Natural killer cell treated with Interleukin-12 subunit alpha and Interleukin-12 subunit beta and Interleukin-15 and Interleukin-18, amount 100 ng/mL, for 72 hours (primary cell): ENCODE measurements around the gene AGAP1. TPM values are rescaled to one million over a fixed set of nuclear protein-coding genes. Genes with fewer than 3 reads are reported as not detected.

ENCODE experiments used
- ATAC-seq, 2 donors: fragments of 150-1000 bp; cut with Tn5 transposase in 1 of 2; sonication (Bioruptor Pico), chemical (Tn5 transposase) in 1 of 2; 2 replicates each; pipeline ENCODE4 v1.10.0; 2021
- DNase-seq: peaks from one replicate; pipeline ENCODE4 v3.0.0; 2022; ENCODE audit warnings: low spot score
- H3K27ac Mint-ChIP-seq, 2 donors: 1 replicate in 1 of 2; 2 replicates in 1 of 2; pipeline ENCODE4 v1.8.0; 2022; ENCODE audit warnings: mixed read lengths in 2 of 2, mild to moderate bottlenecking in 1 of 2, moderate library complexity in 1 of 2
- H3K27me3 Mint-ChIP-seq, 2 donors: 1 replicate in 1 of 2; 2 replicates in 1 of 2; pipeline ENCODE4 v1.8.0; 2022; ENCODE audit warnings: mixed read lengths in 2 of 2
- H3K36me3 Mint-ChIP-seq: one replicate; pipeline ENCODE4 v1.8.0; 2022; ENCODE audit warnings: mixed read lengths
- H3K4me1 Mint-ChIP-seq, 2 donors: 1 replicate in 1 of 2; 2 replicates in 1 of 2; pipeline ENCODE4 v1.8.0; 2022; ENCODE audit warnings: low read depth in 2 of 2, mixed read lengths in 2 of 2, mild to moderate bottlenecking in 1 of 2
- H3K4me3 Mint-ChIP-seq: one replicate; pipeline ENCODE4 v1.8.0; 2022; ENCODE audit warnings: mixed read lengths
- H3K9me3 Mint-ChIP-seq: 2 replicates; pipeline ENCODE4 v1.8.0; 2022; ENCODE audit warnings: mixed read lengths
- total RNA-seq, 2 donors: library from RNA; stranded (reverse); gene quantifications; one replicate each; pipeline ENCODE4 v1.2.3, GENCODE V29; 2022

AGAP1 gene
- total RNA-seq, 2 donors from 2014 or later: 5.2 to 7.4 TPM

- H3K4me3 Mint-ChIP-seq: no peak overlapping the region
- no peaks in the 10 kb centered on the region for H3K9me3 Mint-ChIP-seq
- no peak for ATAC-seq
- peaks cover 8 to 13% of the 10 kb centered on the region in 2 donors for H3K27me3 Mint-ChIP-seq
- no peaks in the 10 kb centered on the region for H3K36me3 Mint-ChIP-seq
- H3K27ac Mint-ChIP-seq: no peak overlapping the region
- no peak for DNase-seq
- no peaks in the 10 kb centered on the region for H3K4me1 Mint-ChIP-seq
Observed at GRCh38 chr2:235608200-235608887, 114.5 kb downstream of the AGAP1 start.

- ATAC-seq (no peak), DNase-seq (no peak)
- Mint-ChIP-seq H3K27ac (no peak overlapping the region), H3K27me3 (peaks cover 15 to 18% of the 10 kb centered on the region in 2 donors), H3K4me1 (no peaks in the 10 kb centered on the region), H3K4me3 (no peak overlapping the region), H3K36me3 (no peaks in the 10 kb centered on the region), H3K9me3 (no peaks in the 10 kb centered on the region)
Observed at GRCh38 chr2:235609321-235609720, 115.5 kb downstream of the AGAP1 start.

GRCh38 chr2:235609746-235610145 lies 115.9 kb downstream of the AGAP1 start:
- Mint-ChIP-seq H3K4me1 (no peaks in the 10 kb centered on the region), H3K27me3 (peaks cover 17 to 18% of the 10 kb centered on the region in 2 donors), H3K9me3 (no peaks in the 10 kb centered on the region), H3K36me3 (no peaks in the 10 kb centered on the region), H3K27ac (no peak overlapping the region), H3K4me3 (no peak overlapping the region)
- ATAC-seq (peak in 1 of 2 donors; percentile 21), DNase-seq (no peak)

- Mint-ChIP-seq H3K4me3 (no peak overlapping the region), H3K9me3 (no peaks in the 10 kb centered on the region), H3K27me3 (peaks cover 10 to 19% of the 10 kb centered on the region in 2 donors), H3K4me1 (no peaks in the 10 kb centered on the region), H3K36me3 (no peaks in the 10 kb centered on the region), H3K27ac (no peak overlapping the region)
- DNase-seq (no peak), ATAC-seq (no peak)
Observed at GRCh38 chr2:235610696-235611257, 116.9 kb downstream of the AGAP1 start.

- DNase-seq (no peak), ATAC-seq (no peak)
- Mint-ChIP-seq H3K27me3 (peaks cover 9 to 17% of the 10 kb centered on the region in 2 donors), H3K9me3 (no peaks in the 10 kb centered on the region), H3K36me3 (no peaks in the 10 kb centered on the region), H3K27ac (no peak overlapping the region), H3K4me1 (no peaks in the 10 kb centered on the region), H3K4me3 (no peak overlapping the region)
Observed at GRCh38 chr2:235611349-235611748, 117.5 kb downstream of the AGAP1 start.

GRCh38 chr2:235611756-235612155 lies 117.9 kb downstream of the AGAP1 start:
- H3K9me3 Mint-ChIP-seq: no peaks in the 10 kb centered on the region
- peaks cover 9 to 17% of the 10 kb centered on the region in 2 donors for H3K27me3 Mint-ChIP-seq
- DNase-seq (no peak), ATAC-seq (no peak)
- no peaks in the 10 kb centered on the region for H3K4me1 Mint-ChIP-seq
- H3K27ac Mint-ChIP-seq: no peak overlapping the region
- H3K36me3 Mint-ChIP-seq: no peaks in the 10 kb centered on the region
- H3K4me3 Mint-ChIP-seq: no peak overlapping the region

GRCh38 chr2:235612181-235612950 lies 118.5 kb downstream of the AGAP1 start:
- H3K27me3 Mint-ChIP-seq: peaks cover 9 to 17% of the 10 kb centered on the region in 2 donors
- DNase-seq (no peak), ATAC-seq (no peak)
- H3K27ac Mint-ChIP-seq: no peak overlapping the region
- no peaks in the 10 kb centered on the region for H3K36me3 Mint-ChIP-seq
- H3K9me3 Mint-ChIP-seq: no peaks in the 10 kb centered on the region
- H3K4me1 Mint-ChIP-seq: no peaks in the 10 kb centered on the region
- H3K4me3 Mint-ChIP-seq: no peak overlapping the region

- Mint-ChIP-seq H3K36me3 (no peaks in the 10 kb centered on the region), H3K27me3 (peaks cover 11 to 17% of the 10 kb centered on the region in 2 donors), H3K27ac (no peak overlapping the region), H3K4me3 (no peak overlapping the region), H3K4me1 (no peaks in the 10 kb centered on the region), H3K9me3 (no peaks in the 10 kb centered on the region)
- DNase-seq (no peak), ATAC-seq (no peak)
Observed at GRCh38 chr2:235613649-235614048, 119.8 kb downstream of the AGAP1 start.

- ATAC-seq: no peak
- Mint-ChIP-seq H3K4me3 (no peak overlapping the region), H3K27me3 (peaks cover 14 to 16% of the 10 kb centered on the region in 2 donors), H3K4me1 (no peaks in the 10 kb centered on the region), H3K36me3 (no peaks in the 10 kb centered on the region), H3K9me3 (no peaks in the 10 kb centered on the region), H3K27ac (no peak overlapping the region)
- no peak for DNase-seq
Observed at GRCh38 chr2:235614176-235614860, 120.5 kb downstream of the AGAP1 start.

GRCh38 chr2:235614900-235615712 lies 121.3 kb downstream of the AGAP1 start:
- ATAC-seq: peak in 1 of 2 donors; percentile 52
- no peak for DNase-seq
- Mint-ChIP-seq H3K36me3 (no peaks in the 10 kb centered on the region), H3K27ac (no peak overlapping the region), H3K27me3 (peaks cover 14 to 16% of the 10 kb centered on the region in 2 donors), H3K4me3 (no peak overlapping the region), H3K9me3 (no peaks in the 10 kb centered on the region), H3K4me1 (no peaks in the 10 kb centered on the region)

- Mint-ChIP-seq H3K4me3 (no peak overlapping the region), H3K4me1 (no peaks in the 10 kb centered on the region), H3K36me3 (no peaks in the 10 kb centered on the region), H3K27me3 (peaks cover 16 to 20% of the 10 kb centered on the region in 2 donors), H3K9me3 (no peaks in the 10 kb centered on the region), H3K27ac (no peak overlapping the region)
- ATAC-seq: no peak
- DNase-seq: no peak
Observed at GRCh38 chr2:235616885-235617284, 123.0 kb downstream of the AGAP1 start.

GRCh38 chr2:235618039-235618438 lies 124.2 kb downstream of the AGAP1 start:
- no peak overlapping the region for H3K4me3 Mint-ChIP-seq
- H3K27ac Mint-ChIP-seq: no peak overlapping the region
- no peak for DNase-seq
- H3K27me3 Mint-ChIP-seq: peaks cover 16 to 20% of the 10 kb centered on the region in 2 donors
- ATAC-seq: no peak
- H3K36me3 Mint-ChIP-seq: no peaks in the 10 kb centered on the region
- H3K4me1 Mint-ChIP-seq: no peaks in the 10 kb centered on the region
- no peaks in the 10 kb centered on the region for H3K9me3 Mint-ChIP-seq

GRCh38 chr2:235619544-235619943 lies 125.7 kb downstream of the AGAP1 start:
- H3K27ac Mint-ChIP-seq: no peak overlapping the region
- peaks cover 12 to 16% of the 10 kb centered on the region in 2 donors for H3K27me3 Mint-ChIP-seq
- H3K9me3 Mint-ChIP-seq: no peaks in the 10 kb centered on the region
- DNase-seq (no peak), ATAC-seq (no peak)
- no peaks in the 10 kb centered on the region for H3K4me1 Mint-ChIP-seq
- H3K36me3 Mint-ChIP-seq: no peaks in the 10 kb centered on the region
- no peak overlapping the region for H3K4me3 Mint-ChIP-seq
